Peyer's patch (tissue), 4 donors: ENCODE data around the gene MAD1L1.

Source experiments
- CTCF ChIP-seq, 6 experiments: fragments of 450-650 bp in 4 of 6; fragments of 200-600 bp in 2 of 6; sonication (generic) in 1 of 6; IDR thresholded peaks; one replicate each; pipeline ENCODE4 v1.5.1; 2017 to 2019; ENCODE audit warnings: antibody characterized with exemption in 6 of 6, mild to moderate bottlenecking in 3 of 6, moderate library complexity in 1 of 6
- POLR2A ChIP-seq, 2 donors: fragments of 450-650 bp; IDR thresholded peaks; one replicate each; pipeline ENCODE4 v1.5.1; 2017; ENCODE audit warnings: antibody characterized with exemption in 2 of 2, mild to moderate bottlenecking in 2 of 2, moderate library complexity in 2 of 2

- TF ChIP-seq CTCF (IDR thresholded peaks at IDR 0.05) (no peak), POLR2A (IDR thresholded peaks at IDR 0.05) (no peak)
Observed at GRCh38 chr7:1872191-1873069, 360.3 kb downstream of the MAD1L1 start.
